HL-60 (cell line): ENCODE results near the gene TMC3.

Experiments used
- DNase-seq, 2 experiments: peaks; one replicate each; pipeline ENCODE4 v3.0.0-alpha.2; 2010 to 2020; ENCODE audit warnings: low read depth in 1 of 2, low spot score in 1 of 2
- H3K27ac ChIP-seq: fragments of 250-450 bp; sonication (Bioruptor Pico); replicated peaks from 2 replicates; pipeline ENCODE4 v1.5.1; 2020; ENCODE audit warnings: mild to moderate bottlenecking, moderate library complexity
- H3K27me3 ChIP-seq: fragments of 250-450 bp; sonication (Bioruptor Pico); 2 replicates; pipeline ENCODE4 v1.5.1; 2021; ENCODE audit warnings: mild to moderate bottlenecking, moderate library complexity; ENCODE audit not compliant: insufficient read depth, poor library complexity, severe bottlenecking
- H3K4me3 ChIP-seq: replicated peaks from 2 replicates; pipeline ENCODE4 v1.5.1; 2011; ENCODE audit warnings: mild to moderate bottlenecking, control low read depth, low read length; ENCODE audit not compliant: insufficient read depth
- CTCF ChIP-seq: IDR thresholded peaks from one replicate; pipeline ENCODE4 v1.5.1; 2011; ENCODE audit warnings: low read length, control low read depth, inconsistent platforms; ENCODE audit not compliant: insufficient read depth
- GABPA ChIP-seq: IDR thresholded peaks from 2 replicates; pipeline ENCODE4 v1.6.1; 2012; ENCODE audit warnings: low read depth
- POLR2AphosphoS5 ChIP-seq: IDR thresholded peaks from 2 replicates; pipeline ENCODE4 v1.6.1; 2012; ENCODE audit warnings: low read depth
- SPI1 ChIP-seq: IDR thresholded peaks from 2 replicates; pipeline ENCODE4 v1.6.1; 2012; ENCODE audit warnings: low read depth, mild to moderate bottlenecking, borderline replicate concordance
- TF ChIP-seq, protein P1 (sequence below): IDR thresholded peaks from 2 replicates; pipeline ENCODE4 v1.6.1; 2012; ENCODE audit warnings: low read depth; ENCODE audit not compliant: insufficient replicate concordance

Gene TMC3

GRCh38 chr15:81407718-81408117, 33.7 kb upstream of the TMC3 start:
- no peak overlapping the region for H3K4me3 ChIP-seq
- DNase-seq = no peak
- H3K27me3 ChIP-seq = no peaks in the 10 kb centered on the region
- TF ChIP-seq SPI1 (no peak), POLR2AphosphoS5 (no peak), CTCF (no peak)
- TF ChIP-seq, protein P1, sequence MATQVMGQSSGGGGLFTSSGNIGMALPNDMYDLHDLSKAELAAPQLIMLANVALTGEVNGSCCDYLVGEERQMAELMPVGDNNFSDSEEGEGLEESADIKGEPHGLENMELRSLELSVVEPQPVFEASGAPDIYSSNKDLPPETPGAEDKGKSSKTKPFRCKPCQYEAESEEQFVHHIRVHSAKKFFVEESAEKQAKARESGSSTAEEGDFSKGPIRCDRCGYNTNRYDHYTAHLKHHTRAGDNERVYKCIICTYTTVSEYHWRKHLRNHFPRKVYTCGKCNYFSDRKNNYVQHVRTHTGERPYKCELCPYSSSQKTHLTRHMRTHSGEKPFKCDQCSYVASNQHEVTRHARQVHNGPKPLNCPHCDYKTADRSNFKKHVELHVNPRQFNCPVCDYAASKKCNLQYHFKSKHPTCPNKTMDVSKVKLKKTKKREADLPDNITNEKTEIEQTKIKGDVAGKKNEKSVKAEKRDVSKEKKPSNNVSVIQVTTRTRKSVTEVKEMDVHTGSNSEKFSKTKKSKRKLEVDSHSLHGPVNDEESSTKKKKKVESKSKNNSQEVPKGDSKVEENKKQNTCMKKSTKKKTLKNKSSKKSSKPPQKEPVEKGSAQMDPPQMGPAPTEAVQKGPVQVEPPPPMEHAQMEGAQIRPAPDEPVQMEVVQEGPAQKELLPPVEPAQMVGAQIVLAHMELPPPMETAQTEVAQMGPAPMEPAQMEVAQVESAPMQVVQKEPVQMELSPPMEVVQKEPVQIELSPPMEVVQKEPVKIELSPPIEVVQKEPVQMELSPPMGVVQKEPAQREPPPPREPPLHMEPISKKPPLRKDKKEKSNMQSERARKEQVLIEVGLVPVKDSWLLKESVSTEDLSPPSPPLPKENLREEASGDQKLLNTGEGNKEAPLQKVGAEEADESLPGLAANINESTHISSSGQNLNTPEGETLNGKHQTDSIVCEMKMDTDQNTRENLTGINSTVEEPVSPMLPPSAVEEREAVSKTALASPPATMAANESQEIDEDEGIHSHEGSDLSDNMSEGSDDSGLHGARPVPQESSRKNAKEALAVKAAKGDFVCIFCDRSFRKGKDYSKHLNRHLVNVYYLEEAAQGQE = no peak
- no peak overlapping the region for H3K27ac ChIP-seq

DNA sequence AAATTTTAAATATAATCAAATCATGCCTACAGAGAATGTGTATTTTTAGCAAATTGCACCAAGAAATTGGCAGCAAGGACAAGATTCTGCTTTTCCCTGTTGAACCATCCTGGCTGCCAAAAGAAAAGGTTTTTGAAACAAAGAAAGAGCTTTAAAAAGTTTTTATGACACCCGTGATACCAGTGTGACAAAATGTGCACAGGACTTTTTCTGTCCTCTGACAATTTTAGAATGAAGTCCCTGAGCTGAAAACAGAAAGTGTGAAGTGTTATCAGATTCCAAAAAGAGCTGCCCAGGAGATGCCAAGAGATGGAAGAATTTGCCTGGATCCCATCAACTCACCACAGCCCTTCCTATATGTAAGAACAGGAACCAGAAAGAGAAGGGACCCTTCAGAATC, 33.2 kb upstream of the TMC3 start:
- H3K27me3 ChIP-seq = no peaks in the 10 kb centered on the region
- DNase-seq = no peak
- H3K27ac ChIP-seq = no peak overlapping the region
- no peak for TF ChIP-seq POLR2AphosphoS5
- TF ChIP-seq, protein P1 = no peak
- TF ChIP-seq SPI1 = no peak
- no peak for TF ChIP-seq CTCF
- no peak for TF ChIP-seq GABPA
- no peak overlapping the region for H3K4me3 ChIP-seq

DNA sequence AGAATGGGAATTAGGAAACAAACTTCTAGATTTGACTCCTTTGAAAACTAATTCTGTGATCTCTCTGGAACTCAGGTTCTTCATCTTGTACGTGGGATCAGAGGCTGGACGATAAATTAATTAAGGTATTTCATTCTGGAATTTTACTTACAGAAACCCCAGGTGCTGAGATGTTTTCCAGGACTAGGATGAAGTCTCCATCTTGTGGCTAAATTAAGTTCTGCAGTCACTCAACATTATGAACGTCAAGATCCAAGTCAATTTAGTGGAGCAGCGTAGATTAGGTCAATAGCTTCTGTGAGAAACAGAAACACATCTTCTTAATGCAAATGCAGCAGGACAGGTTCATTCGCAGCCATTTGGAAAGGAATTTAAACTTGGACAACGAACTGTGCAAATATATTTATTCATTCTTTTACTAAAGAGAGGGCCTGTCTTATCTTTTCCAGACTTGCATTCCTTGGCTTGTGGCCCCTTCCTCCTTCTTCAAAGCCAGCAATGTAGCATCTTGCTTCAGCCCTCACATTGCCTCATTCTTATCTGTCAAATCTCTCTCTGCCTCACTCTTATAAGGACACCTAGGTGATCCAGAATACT, 26.7 kb upstream of the TMC3 start:
- H3K27me3 ChIP-seq = no peaks in the 10 kb centered on the region
- TF ChIP-seq POLR2AphosphoS5 (no peak), GABPA (no peak), CTCF (peak; percentile 67)
- DNase-seq = no peak
- H3K4me3 ChIP-seq = no peak overlapping the region
- no peak overlapping the region for H3K27ac ChIP-seq

- no peak overlapping the region for H3K4me3 ChIP-seq
- no peaks in the 10 kb centered on the region for H3K27me3 ChIP-seq
- H3K27ac ChIP-seq = no peak overlapping the region
- TF ChIP-seq, protein P1 = no peak
- TF ChIP-seq CTCF (no peak), SPI1 (no peak), POLR2AphosphoS5 (no peak), GABPA (no peak)
- peak in 1 of 2 experiments; percentile 15 for DNase-seq
These were observed 25.0 kb upstream of the TMC3 start for GRCh38 chr15:81398910-81399551.
